Endodermal cell (in vitro differentiated cells): ENCODE measurements around the gene AVP. TPM values are rescaled to one million over a fixed set of nuclear protein-coding genes. Genes with fewer than 3 reads are reported as not detected.
A peak's percentile ranks its signal among the peaks of the same experiment; 100 is the strongest.

Source experiments
- DNase-seq: peaks from one replicate; pipeline ENCODE4 v3.0.0-alpha.2; 2017
- H3K27ac ChIP-seq: 2 replicates; pipeline ENCODE4 v1.5.1; 2013; ENCODE audit warnings: mild to moderate bottlenecking, low read depth, low read length, moderate library complexity
- H3K27me3 ChIP-seq: 2 replicates; pipeline ENCODE4 v1.6.1; 2013; ENCODE audit warnings: mild to moderate bottlenecking, low read length, moderate library complexity; ENCODE audit not compliant: insufficient read depth, control insufficient read depth, poor library complexity, severe bottlenecking
- H3K36me3 ChIP-seq: 2 replicates; pipeline ENCODE4 v1.7.0; 2013; ENCODE audit warnings: mild to moderate bottlenecking, low read length, moderate library complexity; ENCODE audit not compliant: control insufficient read depth, insufficient read depth
- H3K4me1 ChIP-seq: one replicate; pipeline ENCODE4 v1.7.0; 2013; ENCODE audit warnings: low read length; ENCODE audit not compliant: control insufficient read depth, insufficient read depth
- H3K4me3 ChIP-seq: 2 replicates; pipeline ENCODE4 v1.5.1; 2013; ENCODE audit warnings: mild to moderate bottlenecking, low read length, moderate library complexity
- H3K9ac ChIP-seq: 2 replicates; pipeline ENCODE4 v1.6.1; 2013; ENCODE audit warnings: mild to moderate bottlenecking, low read length, moderate library complexity; ENCODE audit not compliant: poor library complexity, severe bottlenecking; ENCODE audit errors: extremely low read depth
- H3K9me3 ChIP-seq: 2 replicates; pipeline ENCODE4 v1.6.1; 2013; ENCODE audit warnings: mild to moderate bottlenecking, low read length, moderate library complexity; ENCODE audit not compliant: control insufficient read depth
- H3K27ac Mint-ChIP-seq: 2 replicates; pipeline ENCODE4 v1.8.0; 2020; ENCODE audit warnings: mixed read lengths
- H3K27me3 Mint-ChIP-seq: 2 replicates; pipeline ENCODE4 v1.8.0; 2021; ENCODE audit warnings: mild to moderate bottlenecking, mixed read lengths; ENCODE audit not compliant: insufficient read depth
- H3K36me3 Mint-ChIP-seq: 2 replicates; pipeline ENCODE4 v1.8.0; 2020; ENCODE audit warnings: low read depth, mixed read lengths
- H3K4me1 Mint-ChIP-seq: 2 replicates; pipeline ENCODE4 v1.8.0; 2020; ENCODE audit warnings: mixed read lengths
- H3K4me3 Mint-ChIP-seq: 2 replicates; pipeline ENCODE4 v1.8.0; 2020; ENCODE audit warnings: mild to moderate bottlenecking, moderate library complexity, mixed read lengths
- H3K9me3 Mint-ChIP-seq: 2 replicates; pipeline ENCODE4 v1.8.0; 2020; ENCODE audit warnings: mild to moderate bottlenecking, mixed read lengths
- WGBS, 2 experiments: methylation state at CpG; one replicate each; pipeline versions ENCODE4 v1.1.5 to v1.1.7; 2013; ENCODE audit warnings: missing lambda C conversion rate in 2 of 2, mixed read lengths in 1 of 2; ENCODE audit not compliant: insufficient coverage in 1 of 2, insufficient read length in 1 of 2; 5-methylcytosine and 5-hydroxymethylcytosine counted together
- total RNA-seq, 2 donors: library from RNA; stranded (reverse); fragmentation: NEBNext Ultra II Directional in 1 of 2; extraction: Animal tissue kit (Norgen Biotek cat#: 25700) in 1 of 2; gene quantifications; 2 replicates in 1 of 2; 3 replicates in 1 of 2; pipeline ENCODE4 v1.2.1, GENCODE V29; 2021
- TF ChIP-seq, protein P1 (sequence below): fragments of 200-600 bp; sonication (generic); conservative IDR thresholded peaks from 2 replicates; pipeline ENCODE4 v1.5.0; 2021; ENCODE audit warnings: antibody characterized with exemption, mild to moderate bottlenecking

The AVP gene
- total RNA-seq, 2 donors from 2014 or later: not detected

DNA sequence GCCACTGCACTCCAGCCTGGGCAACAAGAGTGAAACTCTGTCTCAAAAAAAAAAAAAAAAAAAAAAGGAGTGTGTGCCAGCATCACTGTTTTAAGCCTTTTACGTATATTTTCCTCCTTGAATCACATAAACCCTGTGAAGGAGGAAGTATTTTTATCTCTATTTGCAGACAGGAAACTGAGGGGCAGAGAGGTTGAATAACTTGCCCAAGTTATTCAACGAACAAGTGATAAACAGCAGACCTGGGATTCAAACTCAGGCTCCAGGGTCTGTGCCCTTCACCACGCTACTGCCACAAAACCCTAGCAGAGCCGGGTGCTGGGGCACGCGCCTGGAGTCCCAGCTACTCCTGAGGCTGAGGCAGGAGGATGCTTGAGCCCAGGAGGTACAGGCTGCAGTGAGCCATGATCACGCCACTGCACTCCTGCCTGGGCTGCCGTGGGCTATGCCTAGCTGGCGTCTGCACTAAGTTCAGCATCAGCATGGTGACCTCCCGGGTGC, 9.4 kb upstream of the AVP start:
- Mint-ChIP-seq H3K36me3 (no peaks in the 10 kb centered on the region), H3K27me3 (peaks cover 31% of the 10 kb centered on the region), H3K9me3 (no peaks in the 10 kb centered on the region), H3K4me3 (no peak overlapping the region), H3K27ac (no peak overlapping the region), H3K4me1 (no peaks in the 10 kb centered on the region)
- no peak for DNase-seq
- Histone ChIP-seq H3K4me1 (no peaks in the 10 kb centered on the region), H3K9me3 (no peaks in the 10 kb centered on the region), H3K36me3 (no peaks in the 10 kb centered on the region), H3K9ac (no peak overlapping the region), H3K4me3 (no peak overlapping the region), H3K27me3 (peaks cover 27% of the 10 kb centered on the region), H3K27ac (no peak overlapping the region)
- TF ChIP-seq, protein P1, sequence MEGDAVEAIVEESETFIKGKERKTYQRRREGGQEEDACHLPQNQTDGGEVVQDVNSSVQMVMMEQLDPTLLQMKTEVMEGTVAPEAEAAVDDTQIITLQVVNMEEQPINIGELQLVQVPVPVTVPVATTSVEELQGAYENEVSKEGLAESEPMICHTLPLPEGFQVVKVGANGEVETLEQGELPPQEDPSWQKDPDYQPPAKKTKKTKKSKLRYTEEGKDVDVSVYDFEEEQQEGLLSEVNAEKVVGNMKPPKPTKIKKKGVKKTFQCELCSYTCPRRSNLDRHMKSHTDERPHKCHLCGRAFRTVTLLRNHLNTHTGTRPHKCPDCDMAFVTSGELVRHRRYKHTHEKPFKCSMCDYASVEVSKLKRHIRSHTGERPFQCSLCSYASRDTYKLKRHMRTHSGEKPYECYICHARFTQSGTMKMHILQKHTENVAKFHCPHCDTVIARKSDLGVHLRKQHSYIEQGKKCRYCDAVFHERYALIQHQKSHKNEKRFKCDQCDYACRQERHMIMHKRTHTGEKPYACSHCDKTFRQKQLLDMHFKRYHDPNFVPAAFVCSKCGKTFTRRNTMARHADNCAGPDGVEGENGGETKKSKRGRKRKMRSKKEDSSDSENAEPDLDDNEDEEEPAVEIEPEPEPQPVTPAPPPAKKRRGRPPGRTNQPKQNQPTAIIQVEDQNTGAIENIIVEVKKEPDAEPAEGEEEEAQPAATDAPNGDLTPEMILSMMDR: no peak
- 89 to 92% methylated on average over 5 to 10 of the region's 10 CpGs for WGBS, 2 experiments

DNA sequence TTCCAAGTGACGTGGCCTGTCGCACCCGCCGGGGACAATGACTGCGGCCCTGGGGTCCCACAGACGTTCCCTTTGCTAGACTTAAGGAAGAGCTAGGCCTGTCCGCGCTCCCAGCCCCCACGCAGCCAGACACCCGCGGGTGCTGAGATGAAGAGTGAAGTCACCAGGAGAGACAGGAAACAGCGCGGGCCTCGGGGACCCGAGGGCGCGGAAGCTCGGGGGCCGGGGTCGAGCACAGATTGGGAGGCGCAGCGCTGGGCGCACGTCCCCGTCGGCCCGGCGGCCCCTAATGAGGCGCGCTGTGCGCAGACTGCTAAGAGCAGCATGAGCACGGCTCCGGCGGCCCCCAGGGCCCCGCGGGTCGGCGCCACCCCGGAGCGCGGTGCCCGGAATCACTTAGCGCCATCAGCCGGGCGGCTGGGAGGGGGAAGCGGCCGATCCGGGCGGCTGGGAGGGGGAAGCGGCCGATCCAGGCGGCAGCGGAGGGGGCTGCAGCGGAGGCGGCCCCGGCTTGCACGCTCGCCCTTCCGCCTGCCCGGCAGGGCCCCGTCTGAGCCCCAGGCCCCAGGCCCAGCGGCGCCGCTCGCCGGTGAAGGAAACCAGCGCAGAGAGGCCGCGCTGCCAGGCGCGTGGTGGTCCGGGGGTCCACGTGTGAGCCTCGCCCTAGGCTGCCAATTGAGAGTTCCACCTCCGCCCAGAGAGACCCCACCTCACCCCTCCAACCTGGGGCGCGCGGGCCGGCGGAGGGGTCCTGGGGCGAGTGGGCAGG, 8.3 kb upstream of the AVP start:
- Mint-ChIP-seq H3K27me3 (peaks cover 38% of the 10 kb centered on the region), H3K9me3 (no peaks in the 10 kb centered on the region), H3K4me1 (peaks cover 3% of the 10 kb centered on the region), H3K27ac (peak overlapping the region; percentile 46), H3K4me3 (peak overlapping the region; percentile 49), H3K36me3 (no peaks in the 10 kb centered on the region)
- Histone ChIP-seq H3K27me3 (peaks cover 27% of the 10 kb centered on the region), H3K27ac (no peak overlapping the region), H3K9ac (no peak overlapping the region), H3K4me1 (no peaks in the 10 kb centered on the region), H3K4me3 (no peak overlapping the region), H3K9me3 (no peaks in the 10 kb centered on the region), H3K36me3 (no peaks in the 10 kb centered on the region)
- 30 to 45% methylated on average over 16 to 81 of the region's 81 CpGs for WGBS, 2 experiments
- TF ChIP-seq, protein P1: no peak
- peak; percentile 80 for DNase-seq

DNA sequence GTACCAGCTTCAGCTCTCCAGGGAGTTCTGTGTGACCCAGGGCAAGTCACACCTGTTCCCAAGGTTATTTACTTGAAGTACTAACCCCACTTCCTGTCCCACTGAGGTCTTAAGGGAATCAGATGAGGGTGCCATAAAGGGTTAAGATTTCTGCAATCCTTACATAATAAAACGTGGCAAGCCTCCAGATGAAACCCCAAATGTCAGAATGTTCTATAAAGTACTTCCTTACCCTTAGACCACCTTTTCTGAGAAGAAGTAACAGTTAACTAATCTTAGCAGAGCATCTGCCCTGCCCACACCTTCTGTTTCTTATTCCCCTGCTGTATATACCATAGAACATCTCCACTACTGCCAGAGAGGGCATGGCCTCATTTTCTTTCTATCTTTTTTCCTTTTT, 6.0 kb upstream of the AVP start:
- no peak for DNase-seq
- 52 to 63% methylated on average over 1 of the region's 1 CpG for WGBS, 2 experiments
- peaks cover 27% of the 10 kb centered on the region for H3K27me3 ChIP-seq
- H3K36me3 Mint-ChIP-seq: no peaks in the 10 kb centered on the region
- TF ChIP-seq, protein P1: no peak
- peaks cover 38% of the 10 kb centered on the region for H3K27me3 Mint-ChIP-seq
- no peaks in the 10 kb centered on the region for H3K9me3 ChIP-seq
- H3K27ac ChIP-seq: no peak overlapping the region
- no peak overlapping the region for H3K9ac ChIP-seq
- no peak overlapping the region for H3K27ac Mint-ChIP-seq
- H3K36me3 ChIP-seq: no peaks in the 10 kb centered on the region
- H3K4me1 ChIP-seq: no peaks in the 10 kb centered on the region
- H3K4me3 Mint-ChIP-seq: no peak overlapping the region
- peaks cover 3% of the 10 kb centered on the region for H3K4me1 Mint-ChIP-seq
- no peaks in the 10 kb centered on the region for H3K9me3 Mint-ChIP-seq
- no peak overlapping the region for H3K4me3 ChIP-seq
